Activated T-cell treated with anti-CD3 and anti-CD28 coated beads for 4 hours (primary cell): ENCODE measurements around the gene LAMA2.

Source experiments
- DNase-seq: peaks from one replicate; pipeline ENCODE4 v3.0.0-alpha.2; 2020

LAMA2 gene

GRCh38 chr6:128918886-128919285, 35.9 kb downstream of the LAMA2 start:
- no peak for DNase-seq

GRCh38 chr6:128919412-128920180, 36.7 kb downstream of the LAMA2 start:
- no peak for DNase-seq

DNA sequence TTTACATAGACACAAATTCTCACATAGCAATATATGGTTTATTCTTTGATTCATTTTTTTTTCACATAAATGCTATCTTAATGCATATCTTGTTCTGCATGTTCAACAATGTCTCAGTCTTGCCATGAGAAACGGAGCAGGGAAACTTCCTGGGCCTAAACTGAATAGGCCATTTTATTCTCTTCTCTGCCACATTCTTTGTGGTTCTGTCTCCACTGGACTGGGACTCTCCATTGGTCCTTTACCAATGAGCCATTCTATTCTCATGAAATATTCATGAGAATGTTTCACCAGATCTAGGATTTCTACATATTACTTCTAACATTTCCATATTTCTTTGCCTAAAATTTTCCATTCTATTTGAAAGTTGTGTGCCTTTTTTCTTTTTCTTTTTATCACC, 42.8 kb downstream of the LAMA2 start:
- DNase-seq: no peak

GRCh38 chr6:128929869-128930268, 46.9 kb downstream of the LAMA2 start:
- no peak for DNase-seq

DNA sequence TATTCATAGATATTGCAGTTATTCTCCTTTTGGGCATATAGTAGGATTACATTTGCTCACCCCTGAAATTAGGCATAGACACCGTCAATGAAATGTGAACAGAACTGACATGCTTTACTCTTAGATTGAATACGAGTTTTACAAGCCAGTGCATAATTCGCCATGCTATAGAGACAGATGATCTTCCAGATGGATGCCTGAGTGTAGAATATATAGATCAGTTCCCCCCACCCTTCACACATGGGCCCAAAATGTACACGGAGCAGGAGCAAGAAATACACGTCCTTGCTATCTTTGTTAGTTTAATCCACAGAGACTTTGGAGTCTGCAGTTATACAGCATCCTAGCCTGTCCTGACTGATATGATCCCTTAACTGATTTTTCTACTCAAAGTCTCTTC, 47.4 kb downstream of the LAMA2 start:
- DNase-seq: no peak

DNA sequence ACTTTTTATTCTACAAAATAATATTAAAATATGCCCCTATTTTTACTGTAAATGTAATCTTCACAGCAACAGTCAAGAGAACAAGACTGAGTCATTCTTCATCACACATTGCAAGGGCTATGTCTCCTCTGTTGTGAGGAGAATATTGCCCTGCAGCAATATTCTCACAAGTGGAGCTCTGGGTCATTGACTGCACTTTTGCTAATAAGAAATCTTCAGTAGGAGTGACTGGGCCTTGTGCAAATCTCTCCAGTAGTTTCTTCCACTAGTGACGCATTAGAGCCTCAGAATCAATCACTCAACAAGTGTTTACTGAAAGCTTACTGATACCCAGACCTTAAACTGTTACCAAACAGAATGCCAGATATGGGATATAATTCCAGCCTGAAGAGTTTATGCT, 49.1 kb downstream of the LAMA2 start:
- DNase-seq: no peak

DNA sequence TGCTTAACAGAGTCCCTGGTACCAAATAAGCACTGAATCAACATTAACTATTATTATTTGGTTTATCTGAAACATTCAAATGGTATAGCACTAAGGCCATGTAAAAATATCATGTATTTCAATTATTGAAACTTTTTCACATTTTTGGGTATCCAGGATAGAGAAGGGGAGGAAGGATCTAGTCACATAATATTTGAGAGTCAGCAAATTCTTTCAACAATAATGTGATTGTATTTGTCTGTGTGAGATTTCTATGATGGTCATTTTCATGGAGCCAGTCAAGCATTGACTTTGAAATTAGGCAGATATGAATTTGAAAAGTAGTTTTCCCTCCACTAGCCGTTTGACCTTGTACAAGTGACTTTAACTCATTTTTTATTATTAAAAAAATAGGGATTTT, 67.9 kb downstream of the LAMA2 start:
- DNase-seq: no peak

- DNase-seq: no peak
These were observed 70.0 kb downstream of the LAMA2 start for GRCh38 chr6:128952902-128953301.

GRCh38 chr6:128954308-128955043, 71.5 kb downstream of the LAMA2 start:
- DNase-seq: no peak

DNA sequence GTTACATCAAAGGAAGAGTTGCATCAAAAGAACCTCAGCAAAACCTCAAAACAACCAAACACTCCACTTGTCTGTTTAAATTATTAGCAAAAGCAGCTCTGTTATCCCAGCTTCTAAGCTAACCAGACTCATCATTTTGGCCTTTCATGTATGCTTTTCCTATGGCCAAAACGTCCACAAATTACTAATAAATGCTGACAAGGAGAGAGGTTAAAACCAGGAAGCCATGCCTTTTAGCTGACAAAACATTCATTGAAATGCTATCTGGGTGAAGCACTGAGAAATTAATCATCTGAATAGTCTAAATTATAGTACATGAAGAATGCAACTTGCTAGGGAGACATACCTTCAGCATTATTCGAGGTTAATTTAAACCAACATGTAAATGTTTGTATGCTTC, 80.6 kb downstream of the LAMA2 start:
- DNase-seq: no peak

DNA sequence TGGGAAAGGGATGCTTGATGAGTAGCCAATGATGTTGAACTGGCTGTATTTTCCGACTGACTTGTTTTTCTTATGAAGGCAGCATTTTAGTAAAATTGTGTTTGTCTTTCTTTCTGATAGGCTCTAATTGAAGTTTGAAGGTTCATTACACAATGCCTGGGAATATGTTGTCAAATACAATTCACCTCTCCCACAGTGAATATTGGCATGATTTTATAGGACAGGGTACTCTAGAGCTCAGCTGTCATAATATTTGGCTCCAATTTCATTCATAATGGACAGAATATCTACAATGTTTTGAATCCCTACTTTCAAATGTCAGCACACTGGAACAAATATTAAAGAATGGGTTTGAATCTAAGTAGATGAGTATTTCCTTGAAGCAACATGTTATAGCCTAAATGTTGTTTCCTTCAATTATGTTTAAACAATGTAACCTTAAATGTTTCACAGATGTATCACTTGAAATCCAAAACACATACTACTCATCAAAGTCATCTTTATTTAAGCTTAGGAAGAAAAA, 81.4 kb downstream of the LAMA2 start:
- no peak for DNase-seq

- DNase-seq: no peak
These were observed 81.8 kb downstream of the LAMA2 start for GRCh38 chr6:128964771-128965170.

- DNase-seq: no peak
These were observed 84.0 kb downstream of the LAMA2 start for GRCh38 chr6:128966934-128967333.

GRCh38 chr6:128979071-128979470, 96.1 kb downstream of the LAMA2 start:
- DNase-seq: no peak

DNA sequence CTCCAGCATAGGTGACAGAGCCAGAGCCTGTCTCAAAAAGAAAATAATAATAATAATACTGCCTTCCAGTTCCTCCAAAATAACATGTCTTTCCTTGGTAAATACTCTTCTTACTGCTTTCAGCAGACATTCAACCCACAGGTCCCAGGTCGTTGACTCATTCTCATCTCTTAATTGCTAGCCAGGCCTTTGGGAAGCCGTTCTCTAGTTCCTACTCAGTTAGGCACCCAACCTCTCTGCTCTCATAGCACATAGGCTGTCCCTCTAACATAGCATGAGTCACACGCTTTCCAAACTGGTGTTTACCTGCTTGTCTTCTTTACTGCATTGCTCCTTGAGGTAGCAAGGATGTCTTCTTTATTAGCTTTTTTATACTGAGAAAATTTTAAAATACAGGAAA, 98.8 kb downstream of the LAMA2 start:
- DNase-seq: no peak

GRCh38 chr6:128990360-128990759, 107.4 kb downstream of the LAMA2 start:
- DNase-seq: no peak

DNA sequence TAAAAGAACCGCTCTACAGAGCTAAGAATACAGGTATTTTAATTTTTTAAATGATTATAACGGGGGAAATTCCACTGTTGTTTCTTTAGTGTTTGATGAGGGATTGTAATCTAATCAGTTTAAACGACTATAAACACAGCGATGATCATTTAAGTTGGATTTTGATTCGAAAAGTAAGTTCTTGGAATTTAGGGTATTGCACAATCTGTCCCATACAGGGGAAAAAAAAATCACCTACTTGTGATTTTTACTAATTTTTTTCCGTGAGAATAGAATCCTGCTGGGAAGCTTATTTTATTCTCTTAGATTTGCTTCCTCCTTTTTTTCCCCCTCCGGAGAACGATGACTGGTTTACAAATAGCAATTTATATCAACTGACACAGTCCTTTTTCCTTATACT, 108.0 kb downstream of the LAMA2 start:
- DNase-seq: no peak

- DNase-seq: no peak
These were observed 110.2 kb downstream of the LAMA2 start for GRCh38 chr6:128993166-128993565.

GRCh38 chr6:128997880-128998279, 114.9 kb downstream of the LAMA2 start:
- DNase-seq: no peak

- no peak for DNase-seq
These were observed 124.0 kb downstream of the LAMA2 start for GRCh38 chr6:129006724-129007514.

DNA sequence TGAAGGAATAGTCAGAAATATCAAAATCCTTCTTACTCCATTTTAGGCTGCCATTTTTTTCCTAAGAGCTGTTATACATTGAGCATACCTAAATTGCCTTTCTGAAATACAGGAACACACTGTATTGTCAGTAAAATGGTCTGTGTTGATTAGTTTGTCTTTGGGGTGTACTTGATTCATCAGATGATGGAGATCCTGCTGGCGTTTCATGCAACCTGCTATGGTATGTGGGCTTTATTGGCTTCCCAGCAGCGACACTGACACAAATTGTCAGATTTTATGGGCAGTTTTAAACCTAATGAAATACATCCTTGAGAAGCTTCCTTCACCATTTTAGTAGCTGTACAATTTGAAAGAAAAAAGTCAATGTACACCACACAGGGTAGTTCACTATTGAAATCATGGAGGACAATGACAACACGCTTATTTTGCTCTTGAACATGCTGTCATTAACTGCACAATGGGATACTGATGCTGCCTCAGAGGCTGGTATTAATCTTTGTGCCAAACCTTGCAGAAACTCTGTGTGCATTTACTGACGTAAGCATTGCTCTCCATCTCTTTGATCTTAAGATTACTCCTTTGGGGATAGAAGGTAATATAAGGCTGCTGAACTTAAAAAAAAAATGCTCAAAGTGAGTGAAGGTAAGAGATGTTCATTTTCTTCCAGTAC, 124.9 kb downstream of the LAMA2 start:
- DNase-seq: no peak

- DNase-seq: no peak
These were observed 125.7 kb downstream of the LAMA2 start for GRCh38 chr6:129008591-129008990.

GRCh38 chr6:129009851-129010250, 126.9 kb downstream of the LAMA2 start:
- DNase-seq: no peak
